H9 (cell line): ENCODE results near the gene PLCB1. TPM values are rescaled to one million over a fixed set of nuclear protein-coding genes. Genes with fewer than 3 reads are reported as not detected.

Source experiments
- DNase-seq: peaks from one replicate; pipeline ENCODE4 v3.0.0-alpha.2; 2017
- H2AFZ ChIP-seq: one replicate; pipeline ENCODE4 v1.6.1; 2013; ENCODE audit warnings: mild to moderate bottlenecking, low read length, control low read depth, moderate library complexity
- H2AK5ac ChIP-seq: 2 replicates; pipeline ENCODE4 v1.6.1; 2013; ENCODE audit warnings: low read length, control low read depth, mixed read lengths; ENCODE audit not compliant: insufficient read length
- H2BK120ac ChIP-seq: one replicate; pipeline ENCODE4 v1.6.1; 2013; ENCODE audit warnings: low read depth, mild to moderate bottlenecking, low read length, control low read depth, inconsistent platforms; ENCODE audit not compliant: poor library complexity, severe bottlenecking
- H2BK12ac ChIP-seq: 2 replicates; pipeline ENCODE4 v1.6.1; 2013; ENCODE audit warnings: low read length, control low read depth, mixed read lengths, low read depth; ENCODE audit not compliant: insufficient read length
- H2BK15ac ChIP-seq: 2 replicates; pipeline ENCODE4 v1.6.1; 2013; ENCODE audit warnings: low read depth, low read length, control low read depth
- H2BK20ac ChIP-seq: one replicate; pipeline ENCODE4 v1.6.1; 2013; ENCODE audit warnings: low read depth, mild to moderate bottlenecking, low read length, control low read depth, inconsistent platforms; ENCODE audit not compliant: poor library complexity, severe bottlenecking
- H2BK5ac ChIP-seq: 2 replicates; pipeline ENCODE4 v1.6.1; 2013; ENCODE audit warnings: low read length, control low read depth, mixed read lengths; ENCODE audit not compliant: insufficient read length
- H3K14ac ChIP-seq: 2 replicates; pipeline ENCODE4 v1.6.1; 2013; ENCODE audit warnings: low read length, control low read depth; ENCODE audit not compliant: insufficient read depth
- H3K18ac ChIP-seq: 2 replicates; pipeline ENCODE4 v1.6.1; 2013; ENCODE audit warnings: low read depth, mild to moderate bottlenecking, mixed read lengths, low read length, control low read depth; ENCODE audit not compliant: insufficient read length
- H3K23ac ChIP-seq: 2 replicates; pipeline ENCODE4 v1.6.1; 2013; ENCODE audit warnings: low read length, control low read depth, mixed read lengths, low read depth; ENCODE audit not compliant: insufficient read length
- H3K23me2 ChIP-seq: 2 replicates; pipeline ENCODE4 v1.6.1; 2013; ENCODE audit warnings: low read depth, mild to moderate bottlenecking, mixed read lengths, low read length, control low read depth; ENCODE audit not compliant: insufficient read length, poor library complexity, severe bottlenecking
- H3K27ac ChIP-seq: 2 replicates; pipeline ENCODE4 v1.5.1; 2013; ENCODE audit warnings: low read length, control low read depth, mixed read lengths, low read depth; ENCODE audit not compliant: insufficient read length
- H3K27me3 ChIP-seq: 2 replicates; pipeline ENCODE4 v1.6.1; 2013; ENCODE audit warnings: low read length, control low read depth, inconsistent platforms; ENCODE audit not compliant: insufficient read depth
- H3K4ac ChIP-seq: 2 replicates; pipeline ENCODE4 v1.6.1; 2013; ENCODE audit warnings: low read depth, mild to moderate bottlenecking, control low read depth, inconsistent platforms, low read length, moderate library complexity
- H3K4me1 ChIP-seq: 2 replicates; pipeline ENCODE4 v1.6.1; 2013; ENCODE audit warnings: low read length, control low read depth, inconsistent platforms; ENCODE audit not compliant: insufficient read depth
- H3K4me2 ChIP-seq: 2 replicates; pipeline ENCODE4 v1.6.1; 2013; ENCODE audit warnings: low read length, control low read depth, mixed read lengths; ENCODE audit not compliant: insufficient read length, insufficient read depth
- H3K56ac ChIP-seq: 2 replicates; pipeline ENCODE4 v1.6.1; 2013; ENCODE audit warnings: low read depth, mild to moderate bottlenecking, mixed read lengths, low read length, control low read depth; ENCODE audit not compliant: insufficient read length
- H3K79me1 ChIP-seq: 2 replicates; pipeline ENCODE4 v1.6.1; 2013; ENCODE audit warnings: low read depth, mild to moderate bottlenecking, moderate library complexity, low read length, control low read depth, inconsistent platforms; ENCODE audit not compliant: insufficient read depth, poor library complexity, severe bottlenecking
- H3K79me2 ChIP-seq: 2 replicates; pipeline ENCODE4 v1.6.1; 2013; ENCODE audit warnings: low read length, control low read depth, inconsistent platforms; ENCODE audit not compliant: insufficient read depth
- H3K9ac ChIP-seq: 2 replicates; pipeline ENCODE4 v1.6.1; 2013; ENCODE audit warnings: low read length, control low read depth, mixed read lengths; ENCODE audit not compliant: insufficient read length; ENCODE audit errors: extremely low read depth
- H3K9me3 ChIP-seq: one replicate; pipeline ENCODE4 v1.6.1; 2013; ENCODE audit warnings: low read depth, low read length, inconsistent platforms; ENCODE audit not compliant: control insufficient read depth
- H3T11ph ChIP-seq: one replicate; pipeline ENCODE4 v1.6.1; 2013; ENCODE audit warnings: mild to moderate bottlenecking, low read length, control low read depth, inconsistent platforms
- H4K20me1 ChIP-seq: one replicate; pipeline ENCODE4 v1.6.1; 2013; ENCODE audit not compliant: control insufficient read depth, insufficient read length, insufficient read depth
- H4K5ac ChIP-seq: 2 replicates; pipeline ENCODE4 v1.6.1; 2013; ENCODE audit warnings: low read depth, mild to moderate bottlenecking, mixed read lengths, low read length, control low read depth; ENCODE audit not compliant: insufficient read length
- H4K8ac ChIP-seq: replicated peaks from 2 replicates; pipeline ENCODE4 v1.6.1; 2013; ENCODE audit warnings: low read length, control low read depth, mixed read lengths, low read depth; ENCODE audit not compliant: insufficient read length
- H4K91ac ChIP-seq: 2 replicates; pipeline ENCODE4 v1.6.1; 2013; ENCODE audit warnings: low read depth, mild to moderate bottlenecking, moderate library complexity, mixed read lengths, low read length, control low read depth; ENCODE audit not compliant: insufficient read length
- H3K27ac Mint-ChIP-seq, 3 experiments: 2 replicates in 2 of 3; 3 replicates in 1 of 3; pipeline ENCODE4 v1.8.0; 2020 to 2021; ENCODE audit warnings: mixed read lengths in 3 of 3, mild to moderate bottlenecking in 1 of 3, moderate library complexity in 1 of 3
- H3K27me3 Mint-ChIP-seq: 2 replicates; pipeline ENCODE4 v1.8.0; 2021; ENCODE audit warnings: low read depth, mild to moderate bottlenecking, moderate library complexity, mixed read lengths
- H3K36me3 Mint-ChIP-seq, 3 experiments: 2 replicates in 2 of 3; 3 replicates in 1 of 3; pipeline ENCODE4 v1.8.0; 2020 to 2021; ENCODE audit warnings: low read depth in 3 of 3, mixed read lengths in 3 of 3; ENCODE audit not compliant: insufficient read depth in 1 of 3
- H3K4me1 Mint-ChIP-seq, 2 experiments: 2 replicates each; pipeline ENCODE4 v1.8.0; 2020; ENCODE audit warnings: mixed read lengths in 2 of 2
- H3K4me3 Mint-ChIP-seq, 2 experiments: 2 replicates in 1 of 2; 3 replicates in 1 of 2; pipeline ENCODE4 v1.8.0; 2020 to 2021; ENCODE audit warnings: mild to moderate bottlenecking in 2 of 2, mixed read lengths in 2 of 2, moderate library complexity in 1 of 2
- H3K9me3 Mint-ChIP-seq, 2 experiments: 2 replicates in 1 of 2; 3 replicates in 1 of 2; pipeline ENCODE4 v1.8.0; 2020; ENCODE audit warnings: mild to moderate bottlenecking in 2 of 2, mixed read lengths in 2 of 2, moderate library complexity in 1 of 2
- CTCF ChIP-seq: fragments of 200-600 bp; sonication (generic); conservative IDR thresholded peaks from 3 replicates; pipeline ENCODE4 v1.8.0; 2021; ENCODE audit warnings: antibody characterized with exemption, mild to moderate bottlenecking
- WGBS: extraction: QIAGEN DNeasy Blood & Tissue Kit; methylation state at CpG from one replicate; pipeline ENCODE4 v1.1.7; 2013; ENCODE audit warnings: missing lambda C conversion rate, low lambda C conversion rate, mixed read lengths; ENCODE audit not compliant: insufficient read length; ENCODE audit errors: extremely low coverage; 5-methylcytosine and 5-hydroxymethylcytosine counted together
- total RNA-seq: library from RNA; stranded (reverse); gene quantifications from 2 replicates; pipeline ENCODE4 v1.2.1, GENCODE V29; 2021

PLCB1 gene
- total RNA-seq, 1 experiment from 2014 or later, result 11.5 TPM

GRCh38 chr20:8364734-8365078 is 232.6 kb downstream of the PLCB1 start:
- Mint-ChIP-seq H3K4me3 (no peak overlapping the region), H3K36me3 (no peaks in the 10 kb centered on the region), H3K4me1 (peaks cover 18% of the 10 kb centered on the region in 2 experiments), H3K27ac (no peak overlapping the region), H3K9me3 (no peaks in the 10 kb centered on the region), H3K27me3 (no peaks in the 10 kb centered on the region)
- no peak for DNase-seq
- H4K91ac ChIP-seq, result no peak overlapping the region
- no peak overlapping the region for H2BK12ac ChIP-seq
- no peaks in the 10 kb centered on the region for H3K79me1 ChIP-seq
- no peak overlapping the region for H2BK15ac ChIP-seq
- H4K8ac ChIP-seq, result no peak overlapping the region
- H3K9ac ChIP-seq, result no peak overlapping the region
- no peak overlapping the region for H2AK5ac ChIP-seq
- H3K56ac ChIP-seq, result no peak overlapping the region
- no peak overlapping the region for H3T11ph ChIP-seq
- H3K4me2 ChIP-seq, result no peak overlapping the region
- no peaks in the 10 kb centered on the region for H4K20me1 ChIP-seq
- no peaks in the 10 kb centered on the region for H3K79me2 ChIP-seq
- TF ChIP-seq CTCF, result no peak
- H2AFZ ChIP-seq, result no peak overlapping the region
- H3K27ac ChIP-seq, result no peak overlapping the region
- no peak overlapping the region for H3K14ac ChIP-seq
- no peak overlapping the region for H4K5ac ChIP-seq
- no peaks in the 10 kb centered on the region for H3K9me3 ChIP-seq
- no peak overlapping the region for H3K4ac ChIP-seq
- no peaks in the 10 kb centered on the region for H3K27me3 ChIP-seq
- H3K18ac ChIP-seq, result no peak overlapping the region
- H3K4me1 ChIP-seq, result peaks cover 4% of the 10 kb centered on the region
- no peak overlapping the region for H2BK5ac ChIP-seq
- H2BK120ac ChIP-seq, result no peak overlapping the region
- H2BK20ac ChIP-seq, result no peak overlapping the region
- H3K23me2 ChIP-seq, result no peaks in the 10 kb centered on the region
- H3K23ac ChIP-seq, result no peak overlapping the region
- WGBS, result no CpG with 5 or more reads among the region's 1 CpG
